GM12878 (cell line): Measurements from ENCODE around the gene ZWILCH. TPM values are rescaled to one million over a fixed set of nuclear protein-coding genes. Genes with fewer than 3 reads are reported as not detected.

Experiments
- ATAC-seq: fragments of 200-7000 bp; cut with Tn5 transposase; 3 replicates; pipeline ENCODE4 v1.9.1; 2020; ENCODE audit warnings: mild to moderate bottlenecking, moderate library complexity
- BruUV-seq: library from RNA; stranded (reverse); fragments of 400-500 nt; replicated peaks from 2 replicates; lab custom pipeline; 2021; lab: Mats Ljungman, UMichigan
- CTCF ChIA-PET: fragments of 300-600 bp; sonication (Branson Sonifier 250); formaldehyde crosslinking; extraction: SDS; loops from one replicate; lab custom pipeline; 2021; ENCODE audit warnings: inconsistent platforms; lab: Yijun Ruan, JAX
- POLR2A ChIA-PET: fragments of 350-600 bp; formaldehyde crosslinking; extraction: SDS; loops from one replicate; lab custom pipeline; 2021; ENCODE audit warnings: inconsistent platforms; lab: Charles Lee
- RAD21 ChIA-PET: fragments of 300-600 bp; sonication (Branson Sonifier 250); formaldehyde crosslinking; loops from one replicate; lab custom pipeline; 2023; ENCODE audit warnings: antibody characterized with exemption; ENCODE audit not compliant: unreplicated experiment; lab: Charles Lee
- SMC1A ChIA-PET: fragments of 300-600 bp; sonication (Branson Sonifier 250); formaldehyde crosslinking; loops from one replicate; lab custom pipeline; 2023; ENCODE audit not compliant: unreplicated experiment, uncharacterized antibody; lab: Charles Lee
- DNase-seq: peaks from one replicate; pipeline ENCODE4 v3.0.0-alpha.2; 2011; ENCODE audit warnings: low read depth, low spot score
- FAIRE-seq: peaks from 3 replicates; lab custom pipeline; 2011; peaks lifted over from hg19 to GRCh38; lab: Jason Lieb, UNC
- H2AFZ ChIP-seq: 2 replicates; pipeline ENCODE4 v1.6.0; 2011; ENCODE audit warnings: low read depth, low read length, control low read depth; ENCODE audit not compliant: control insufficient read depth
- H3K27ac ChIP-seq: 2 replicates; pipeline ENCODE4 v1.5.1; 2011; ENCODE audit warnings: control low read depth; ENCODE audit not compliant: control insufficient read depth, insufficient read depth
- H3K27me3 ChIP-seq, 2 experiments: replicated peaks in 1 of 2; 2 replicates each; pipeline versions ENCODE4 v1.6.0 to v1.6.1; 2011; ENCODE audit warnings: low read length in 1 of 2; ENCODE audit not compliant: control insufficient read depth in 2 of 2, insufficient read depth in 2 of 2
- H3K36me3 ChIP-seq, 2 experiments: 2 replicates each; pipeline ENCODE4 v1.5.1; 2011; ENCODE audit warnings: low read length in 1 of 2; ENCODE audit not compliant: control insufficient read depth in 2 of 2, insufficient read depth in 2 of 2
- H3K4me1 ChIP-seq: 2 replicates; pipeline ENCODE4 v1.6.1; 2011; ENCODE audit warnings: mild to moderate bottlenecking, low read length, moderate library complexity, mixed read lengths; ENCODE audit not compliant: control insufficient read depth, insufficient read depth
- H3K4me2 ChIP-seq: 2 replicates; pipeline ENCODE4 v1.6.0; 2011; ENCODE audit warnings: control low read depth; ENCODE audit not compliant: control insufficient read depth, insufficient read depth
- H3K4me3 ChIP-seq: fragments of 200-600 bp; sonication (generic); 2 replicates; pipeline ENCODE4 v1.5.1; 2016
- H3K79me2 ChIP-seq: 2 replicates; pipeline ENCODE4 v1.6.0; 2011; ENCODE audit warnings: low read length; ENCODE audit not compliant: control insufficient read depth, insufficient read depth
- H3K9ac ChIP-seq: 2 replicates; pipeline ENCODE4 v1.8.0; 2011; ENCODE audit warnings: low read length, control low read depth, mixed read lengths; ENCODE audit not compliant: control insufficient read depth, insufficient read depth
- H3K9me3 ChIP-seq: replicated peaks from 3 replicates; pipeline ENCODE4 v1.5.1; 2011; ENCODE audit warnings: mild to moderate bottlenecking, low read length; ENCODE audit not compliant: control insufficient read depth, insufficient read depth
- H4K20me1 ChIP-seq: 2 replicates; pipeline ENCODE4 v1.6.0; 2011; ENCODE audit not compliant: control insufficient read depth, insufficient read depth
- CHD2 ChIP-seq: IDR thresholded peaks from 2 replicates; pipeline ENCODE4 v1.6.1; 2011; ENCODE audit warnings: low read depth, low read length, improper control_type of control experiment, borderline replicate concordance
- KDM1A ChIP-seq: fragments of 200-600 bp; sonication (generic); IDR thresholded peaks from 2 replicates; pipeline ENCODE4 v1.6.1; 2016; ENCODE audit warnings: borderline replicate concordance
- MLLT1 ChIP-seq: fragments of 450-650 bp; IDR thresholded peaks from 2 replicates; pipeline ENCODE4 v1.6.1; 2016; ENCODE audit warnings: mild to moderate bottlenecking
- NFIC ChIP-seq: IDR thresholded peaks from 2 replicates; pipeline ENCODE4 v1.6.1; 2012; ENCODE audit warnings: low read depth, mild to moderate bottlenecking, inconsistent platforms, low read length, moderate library complexity
- SIN3A ChIP-seq: IDR thresholded peaks from 2 replicates; pipeline ENCODE4 v1.6.1; 2012; ENCODE audit warnings: low read depth, low read length, improper control_type of control experiment
- SMAD5 ChIP-seq: IDR thresholded peaks from 2 replicates; pipeline ENCODE4 v1.6.1; 2016; ENCODE audit warnings: antibody characterized with exemption, low read depth
- TCF12 ChIP-seq: IDR thresholded peaks from 2 replicates; pipeline ENCODE4 v1.6.1; 2011; ENCODE audit warnings: low read depth, mild to moderate bottlenecking, low read length
- ZNF217 ChIP-seq: fragments of 450-650 bp; IDR thresholded peaks from 2 replicates; pipeline ENCODE4 v1.6.1; 2017; ENCODE audit warnings: antibody characterized with exemption, mild to moderate bottlenecking
- ZNF592 ChIP-seq: fragments of 450-650 bp; IDR thresholded peaks from 2 replicates; pipeline ENCODE4 v1.6.1; 2017; ENCODE audit warnings: mild to moderate bottlenecking, moderate library complexity
- WGBS: methylation state at CpG from one replicate; pipeline ENCODE4 v1.1.6; 2016; ENCODE audit warnings: low lambda C conversion rate; ENCODE audit not compliant: insufficient replicate concordance, insufficient coverage; ENCODE audit errors: missing lambda C conversion rate; 5-methylcytosine and 5-hydroxymethylcytosine counted together
- in situ Hi-C: fragments of 300-500 bp; cut with MboI; formaldehyde crosslinking; loops from 9 replicates; pipeline ENCODE4 v1.14.3; 2018; ENCODE audit warnings: mixed read lengths
- intact Hi-C: fragments of 100-400 bp; cut with micrococcal nuclease; formaldehyde crosslinking; loops from one replicate; pipeline ENCODE4 v1.14.2; 2022; ENCODE audit not compliant: unreplicated experiment
- polyA plus RNA-seq, 11 experiments: library from polyadenylated mRNA; depleted of rRNA in 4 of 11; unstranded in 6 of 11; stranded (reverse) in 5 of 11; fragments of >200 nt; fragmentation: Nextera tagmentation in 4 of 11; fragmentation: Illumina TruSeq in 1 of 11; extraction: Ambion mirVana in 4 of 11; extraction: Trizol in 1 of 11; gene quantifications; 1 replicate in 1 of 11; 2 replicates in 10 of 11; pipeline versions ENCODE4 v1.2.1 to v1.2.3, GENCODE V29; 2011 to 2016; ENCODE audit warnings: inconsistent platforms in 2 of 11, missing spikeins in 2 of 11, low read depth in 1 of 11
- total RNA-seq, 4 experiments: library from RNA; depleted of rRNA in 3 of 4; stranded (reverse); fragments of >200 nt in 3 of 4; fragmentation: Illumina TruSeq in 1 of 4; extraction: Trizol in 1 of 4; gene quantifications; 2 replicates each; pipeline versions ENCODE4 v1.2.1 to v1.2.3, GENCODE V29; 2013 to 2021

The ZWILCH gene
- total and polyA plus RNA-seq, 10 of the 15 experiments (the other 5 are each of a cell fraction or from before 2014, with no cell fraction given), result 15.6 to 73.9 (median 32.4) TPM

GRCh38 chr15:66515901-66516322 is 10.8 kb downstream of the ZWILCH start:
- peaks cover 1 to 4% of the 10 kb centered on the region in 2 experiments for H3K36me3 ChIP-seq
- 97% methylated on average over 2 of the region's 2 CpGs for WGBS
- POLR2A ChIA-PET, result no interaction called here
- SMC1A ChIA-PET, result interaction anchor here (0.9 kb wide), 1 partner anchor 91 kb away, joined by 3 read pairs; no protein-coding TSS in a partner anchor
- no peaks in the 10 kb centered on the region for H3K27me3 ChIP-seq
- no peaks in the 10 kb centered on the region for H3K4me1 ChIP-seq
- no peak overlapping the region for H3K27ac ChIP-seq
- DNase-seq (no peak), FAIRE-seq (no peak), ATAC-seq (no peak)
- intact Hi-C loops (no loop called here), in situ Hi-C loops (no loop called here)
- no peak overlapping the region for H3K4me2 ChIP-seq
- BruUV-seq, result no TSS peak
- no peak overlapping the region for H3K4me3 ChIP-seq
- no peak overlapping the region for H2AFZ ChIP-seq
- TF ChIP-seq ZNF217 (no peak), SMAD5 (no peak)
- RAD21 ChIA-PET, result no interaction called here
- no peaks in the 10 kb centered on the region for H4K20me1 ChIP-seq
- no peaks in the 10 kb centered on the region for H3K9me3 ChIP-seq
- H3K79me2 ChIP-seq, result no peaks in the 10 kb centered on the region
- CTCF ChIA-PET, result no interaction called here
- H3K9ac ChIP-seq, result no peak overlapping the region

GRCh38 chr15:66523926-66524325 is 18.8 kb downstream of the ZWILCH start:
- H3K4me1 ChIP-seq, result no peaks in the 10 kb centered on the region
- intact Hi-C loops (no loop called here), in situ Hi-C loops (no loop called here)
- no peak overlapping the region for H3K4me3 ChIP-seq
- no peaks in the 10 kb centered on the region for H3K27me3 ChIP-seq
- ATAC-seq (no peak), FAIRE-seq (no peak), DNase-seq (no peak)
- H2AFZ ChIP-seq, result no peak overlapping the region
- H3K4me2 ChIP-seq, result no peak overlapping the region
- no peak overlapping the region for H3K27ac ChIP-seq
- POLR2A ChIA-PET, result no interaction called here
- WGBS, result 85% methylated on average over 3 of the region's 3 CpGs
- H4K20me1 ChIP-seq, result no peaks in the 10 kb centered on the region
- no peaks in the 10 kb centered on the region for H3K79me2 ChIP-seq
- CTCF ChIA-PET, result interaction anchor here (1.9 kb wide), 1 partner anchor 25 kb away, joined by 4 read pairs; no protein-coding TSS in a partner anchor
- SMC1A ChIA-PET, result interaction anchor here (0.5 to 1.6 kb wide), 5 partner anchors 14 to 206 kb away, joined by 3 to 4 read pairs (median 3); no protein-coding TSS in a partner anchor
- peaks cover 1 to 2% of the 10 kb centered on the region in 2 experiments; a peak in 3 of 4 replicates for H3K36me3 ChIP-seq
- H3K9me3 ChIP-seq, result no peaks in the 10 kb centered on the region
- RAD21 ChIA-PET, result interaction anchor here (0.7 kb wide), 2 partner anchors 16 to 445 kb away, joined by 3 read pairs; no protein-coding TSS in a partner anchor
- no peak overlapping the region for H3K9ac ChIP-seq
- no TSS peak for BruUV-seq
- no peak for TF ChIP-seq NFIC
- no peak for TF ChIP-seq KDM1A
- TF ChIP-seq SIN3A, result no peak
- TF ChIP-seq CHD2, result no peak
- TF ChIP-seq TCF12, result no peak
- no peak for TF ChIP-seq ZNF592
- no peak for TF ChIP-seq MLLT1
